H4 (cell line): ENCODE results near the gene PNPLA7. TPM values are rescaled to one million over a fixed set of nuclear protein-coding genes. Genes with fewer than 3 reads are reported as not detected.
"Not testable (repeated sequence)": the region's sequence is repeated elsewhere in the genome, so short reads cannot be mapped to it uniquely, and the experiment has no call there.

ENCODE experiments used
- DNase-seq: peaks from one replicate; pipeline ENCODE4 v3.0.0-alpha.2; 2015; ENCODE audit warnings: low spot score
- total RNA-seq: library from RNA; depleted of rRNA; stranded (reverse); fragments of >200 nt; shearing (Covaris generic); gene quantifications from 2 replicates; pipeline ENCODE4 v1.2.3, GENCODE V29; 2014

The PNPLA7 gene
- total RNA-seq, 1 experiment from 2014 or later, result not detected

DNA sequence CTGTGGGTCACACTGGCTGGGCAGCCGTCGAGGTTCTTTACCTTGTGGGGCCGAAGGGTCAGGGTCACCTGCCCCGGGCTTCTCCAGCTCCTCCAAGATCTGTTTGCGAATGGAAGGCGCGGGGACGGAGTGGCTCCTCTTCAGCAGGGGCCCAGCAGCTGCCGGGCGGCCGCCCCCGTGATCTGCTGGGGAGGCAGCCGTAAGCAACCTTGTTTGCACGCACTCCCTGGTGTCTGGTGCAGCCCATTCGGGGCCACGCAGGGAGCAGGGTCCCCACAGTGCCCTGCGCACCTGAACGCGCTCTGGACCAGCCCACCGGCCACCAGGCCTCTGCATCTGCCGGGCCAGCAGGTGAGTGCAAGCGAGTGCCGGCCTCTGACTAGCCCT lies 34.9 kb downstream of the PNPLA7 start:
- DNase-seq, result no peak

DNA sequence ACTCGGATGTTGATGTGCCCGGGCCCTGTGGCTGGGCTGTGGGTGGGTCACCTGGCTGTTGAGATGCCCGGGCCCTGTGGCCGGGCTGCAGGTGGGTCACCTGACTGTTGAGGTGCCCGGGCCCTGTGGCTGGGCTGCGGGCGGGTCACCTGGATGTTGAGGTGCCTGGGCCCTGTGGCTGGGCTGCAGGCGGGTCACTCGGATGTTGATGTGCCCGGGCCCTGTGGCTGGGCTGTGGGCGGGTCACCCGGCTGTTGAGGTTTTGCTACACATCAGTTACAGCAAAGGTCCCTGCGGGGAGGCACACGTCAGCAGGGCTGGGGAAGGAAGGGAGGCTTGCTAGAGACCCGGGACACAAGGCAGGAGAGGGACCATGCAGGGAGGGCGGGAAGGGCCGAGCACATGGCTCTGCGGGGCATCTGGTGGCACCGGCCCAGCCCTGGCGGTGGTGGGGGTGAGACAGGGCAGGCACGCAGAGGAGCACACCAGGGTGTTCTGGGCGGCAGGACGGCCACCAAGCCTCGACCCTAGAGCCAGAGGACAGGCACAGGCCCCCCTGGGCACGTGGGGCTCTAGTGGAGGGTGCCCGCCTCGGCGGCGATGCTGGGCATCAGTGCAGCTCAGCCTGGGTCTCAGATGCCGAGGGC lies 35.4 kb downstream of the PNPLA7 start:
- no peak for DNase-seq

DNA sequence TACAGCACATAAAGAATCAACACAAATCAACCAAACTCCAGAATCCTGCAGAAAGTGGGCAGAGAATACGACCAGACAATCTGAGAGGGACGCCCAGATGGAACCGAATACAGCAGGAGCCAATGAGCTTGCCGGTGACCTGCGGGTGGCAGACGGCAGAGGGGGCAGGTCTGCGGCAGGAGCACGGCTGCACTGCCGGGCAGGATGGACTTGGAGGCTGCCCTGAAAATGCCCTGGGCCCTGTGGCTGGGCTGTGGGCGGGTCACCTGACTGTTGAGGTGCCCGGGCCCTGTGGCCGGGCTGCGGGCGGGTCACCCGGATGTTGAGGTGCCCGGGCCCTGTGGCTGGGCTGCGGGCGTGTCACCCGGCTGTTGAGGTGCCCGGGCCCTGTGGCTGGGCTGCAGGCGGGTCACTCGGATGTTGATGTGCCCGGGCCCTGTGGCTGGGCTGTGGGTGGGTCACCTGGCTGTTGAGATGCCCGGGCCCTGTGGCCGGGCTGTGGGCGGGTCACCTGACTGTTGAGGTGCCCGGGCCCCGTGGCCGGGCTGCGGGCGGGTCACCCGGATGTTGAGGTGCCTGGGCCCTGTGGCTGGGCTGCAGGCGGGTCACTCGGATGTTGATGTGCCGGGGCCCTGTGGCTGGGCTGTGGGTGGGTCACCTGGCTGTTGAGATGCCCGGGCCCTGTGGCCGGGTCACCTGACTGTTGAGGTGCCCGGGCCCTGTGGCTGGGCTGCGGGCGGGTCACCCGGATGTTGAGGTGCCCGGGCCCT lies 36.2 kb downstream of the PNPLA7 start:
- DNase-seq, result peak; percentile 72

DNA sequence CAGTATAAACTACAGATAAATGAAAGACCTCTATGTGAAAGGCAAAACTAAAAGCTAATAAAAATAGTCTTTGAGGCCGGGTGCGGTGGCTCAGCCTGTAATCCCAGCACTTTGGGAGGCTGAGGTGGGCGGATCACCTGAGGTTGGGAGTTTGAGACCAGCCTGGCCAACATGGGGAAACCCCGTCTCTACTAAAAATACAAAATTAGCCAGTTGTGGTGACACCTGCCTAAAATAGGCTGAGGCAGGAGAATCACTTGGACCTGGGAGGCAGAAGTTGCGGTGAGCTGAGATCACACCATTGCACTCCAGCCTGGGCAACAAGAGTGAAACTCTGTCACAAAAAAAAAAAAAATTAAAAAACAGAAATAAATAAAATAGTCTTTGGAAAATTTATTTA lies 37.1 kb downstream of the PNPLA7 start:
- not testable (repeated sequence) for DNase-seq

DNA sequence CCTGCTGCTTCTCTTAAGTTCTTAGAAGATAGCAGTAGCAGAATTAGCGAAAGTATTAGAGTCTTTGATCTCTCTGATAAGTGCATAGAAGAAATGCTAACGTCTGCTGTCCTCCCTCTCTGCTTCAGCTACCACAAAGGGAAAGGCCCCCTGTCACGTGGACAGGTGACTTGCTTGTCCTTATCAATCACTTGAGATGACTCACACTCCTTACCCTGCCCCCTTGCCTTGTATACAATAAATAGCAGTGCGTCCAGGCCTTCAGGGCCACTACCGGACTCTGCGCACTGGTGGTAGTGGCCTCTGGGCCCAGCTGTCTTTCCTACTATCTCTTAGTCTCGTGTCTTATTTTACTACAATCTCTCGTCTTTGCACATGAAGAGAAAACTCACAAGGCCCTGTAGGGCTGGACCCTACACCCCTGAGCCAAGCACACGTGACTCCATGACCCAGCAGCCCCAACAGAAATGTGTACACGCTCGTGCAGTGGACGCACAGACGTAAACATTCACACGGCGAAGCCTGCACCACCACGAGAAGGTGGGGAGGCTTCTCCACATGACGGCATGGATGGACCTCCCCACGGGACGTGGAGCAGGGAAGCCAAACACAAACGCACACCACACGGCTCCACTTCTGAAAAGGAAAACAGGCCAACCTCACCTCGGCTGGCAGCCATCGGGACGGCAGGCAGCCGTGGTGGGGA lies 38.3 kb downstream of the PNPLA7 start:
- DNase-seq, result no peak

DNA sequence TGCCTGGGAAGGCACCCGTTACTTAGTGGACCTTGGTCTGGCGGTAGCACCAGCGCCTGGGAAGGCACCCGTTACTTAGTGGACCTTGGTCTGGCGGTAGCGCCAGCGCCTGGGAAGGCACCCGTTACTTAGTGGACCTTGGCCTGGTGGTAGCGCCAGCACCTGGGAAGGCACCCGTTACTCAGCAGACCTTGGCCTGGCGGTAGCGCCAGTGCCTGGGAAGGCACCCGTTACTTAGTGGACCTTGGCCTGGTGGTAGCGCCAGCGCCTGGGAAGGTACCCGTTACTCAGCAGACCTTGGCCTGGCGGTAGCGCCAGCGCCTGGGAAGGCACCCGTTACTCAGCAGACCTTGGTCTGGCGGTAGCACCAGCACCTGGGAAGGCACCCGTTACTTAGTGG lies 39.1 kb downstream of the PNPLA7 start:
- DNase-seq, result not testable (repeated sequence)

DNA sequence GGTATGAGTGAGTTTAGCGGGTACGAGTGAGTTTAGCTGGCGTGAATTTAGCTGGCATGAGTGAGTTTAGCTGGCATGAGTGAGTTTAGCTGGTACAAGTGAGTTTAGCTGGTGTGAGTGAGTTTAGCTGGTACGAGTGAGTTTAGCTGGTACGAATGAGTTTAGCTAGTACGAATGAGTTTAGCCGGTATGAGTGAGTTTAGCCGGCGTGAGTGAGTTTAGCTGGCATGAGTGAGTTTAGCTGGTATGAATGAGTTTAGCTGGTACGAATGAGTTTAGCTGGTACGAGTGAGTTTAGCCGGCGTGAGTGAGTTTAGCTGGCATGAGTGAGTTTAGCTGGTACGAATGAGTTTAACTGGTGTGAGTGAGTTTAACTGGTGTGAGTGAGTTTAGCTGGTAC lies 41.0 kb downstream of the PNPLA7 start:
- no peak for DNase-seq

GRCh38 chr9:137506702-137507171 lies 43.5 kb downstream of the PNPLA7 start:
- peak; percentile 76 for DNase-seq

DNA sequence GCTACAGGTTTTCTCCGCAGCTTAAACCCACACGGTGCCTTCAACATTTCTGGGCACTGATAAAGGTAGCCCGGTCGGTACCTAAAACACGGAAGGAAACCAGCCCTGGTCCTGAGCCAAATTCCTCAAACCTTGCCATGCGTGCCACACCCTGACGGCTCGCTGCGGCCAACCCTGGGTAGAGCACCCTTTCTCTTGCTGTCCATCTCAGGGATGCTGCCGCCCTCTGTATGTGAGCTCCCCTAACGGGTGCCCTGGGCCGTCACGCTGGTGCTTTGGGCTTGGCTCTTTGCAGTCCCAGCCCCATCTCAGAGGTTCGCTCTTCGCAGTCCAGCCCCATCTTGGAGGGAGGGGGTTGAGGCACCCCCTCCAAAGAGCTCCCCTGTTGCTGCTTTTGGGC lies 43.9 kb downstream of the PNPLA7 start:
- no peak for DNase-seq

DNA sequence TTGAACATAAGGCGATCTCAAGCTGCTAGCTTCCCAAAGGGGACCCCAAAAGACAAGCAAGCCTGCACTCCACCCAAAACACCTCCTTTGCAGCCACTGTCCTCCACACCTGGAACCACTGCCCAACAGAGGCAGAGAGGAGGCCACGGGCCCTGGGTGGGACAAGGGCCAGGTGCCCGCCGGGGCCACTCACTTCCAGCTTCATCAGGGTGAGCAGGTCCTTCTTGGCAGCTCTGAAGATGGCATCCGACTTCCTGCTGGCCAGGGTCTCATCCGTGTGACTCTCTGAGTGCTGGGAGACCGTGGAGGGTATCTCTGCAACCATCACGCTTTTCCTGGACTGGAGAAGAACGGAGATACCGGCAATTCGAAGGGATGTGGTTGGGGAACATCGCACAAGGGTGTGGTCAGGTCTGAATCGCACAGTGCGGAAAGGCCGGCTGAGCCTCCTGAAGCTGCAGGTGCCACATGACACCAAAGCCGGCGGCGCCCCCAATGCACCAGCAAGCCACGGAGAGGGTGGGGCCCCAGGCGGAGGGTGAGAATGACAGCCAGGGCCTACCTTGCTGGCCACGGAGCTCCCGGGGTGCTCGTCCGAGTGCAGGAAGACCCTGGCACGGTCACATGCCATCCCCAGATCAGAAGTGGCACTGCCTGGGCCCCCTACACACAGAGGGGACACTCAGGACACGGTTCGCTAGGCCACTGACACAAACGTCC lies 44.6 kb downstream of the PNPLA7 start:
- DNase-seq, result no peak

DNA sequence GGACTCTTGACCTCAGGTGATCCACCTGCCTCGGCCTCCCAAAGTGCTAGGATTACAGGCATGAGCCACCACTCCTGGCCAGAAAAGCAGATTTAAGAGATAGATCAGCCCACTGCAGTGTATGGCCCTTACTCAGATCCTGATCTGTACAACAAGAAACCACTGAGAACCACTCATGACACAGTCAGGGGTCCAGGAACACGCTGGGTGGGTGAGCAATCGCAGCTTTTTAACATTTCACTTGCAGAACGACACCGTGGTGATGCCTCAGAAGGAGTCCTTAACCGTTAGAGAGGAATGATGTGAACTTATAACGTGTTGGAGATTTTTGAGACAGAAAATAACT lies 45.8 kb downstream of the PNPLA7 start:
- no peak for DNase-seq

- no peak for DNase-seq
Observed at GRCh38 chr9:137502008-137502911, 47.9 kb downstream of the PNPLA7 start.

GRCh38 chr9:137501457-137501856 lies 48.7 kb downstream of the PNPLA7 start:
- no peak for DNase-seq

DNA sequence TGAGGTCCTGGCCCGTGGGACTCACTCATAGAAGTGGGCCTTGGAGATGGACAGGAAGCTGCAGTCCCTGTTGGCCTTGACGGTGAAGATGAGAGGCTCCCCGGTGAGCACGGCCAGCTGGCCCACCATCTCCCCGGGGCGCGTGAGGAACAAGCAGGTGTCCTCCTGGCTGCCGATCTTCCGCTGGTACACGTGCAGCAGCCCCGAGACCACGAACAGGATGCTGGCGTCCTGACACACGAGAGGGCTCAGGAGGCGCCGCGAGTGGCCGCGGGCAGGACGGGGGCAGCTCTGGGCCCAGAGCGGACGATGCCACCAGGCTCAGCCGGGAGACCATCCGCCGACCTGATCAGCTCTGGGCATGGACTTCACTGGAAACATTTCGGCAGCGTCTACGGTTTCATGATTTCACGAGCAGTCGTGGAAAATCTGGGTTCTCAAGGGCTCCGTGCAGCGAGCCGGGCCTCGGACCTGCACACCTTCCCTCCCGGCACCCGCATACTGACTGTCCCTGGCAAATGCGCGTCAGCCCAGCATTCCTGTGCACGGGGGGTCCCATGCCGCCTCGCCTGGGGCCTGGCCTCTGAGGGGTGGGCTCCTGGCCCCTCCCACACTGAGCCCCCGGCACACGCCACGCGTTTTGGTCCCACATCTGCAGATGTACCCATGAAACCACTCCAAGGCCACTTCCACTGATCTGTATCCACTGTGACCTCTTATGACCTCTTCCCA lies 49.4 kb downstream of the PNPLA7 start:
- DNase-seq, result no peak

DNA sequence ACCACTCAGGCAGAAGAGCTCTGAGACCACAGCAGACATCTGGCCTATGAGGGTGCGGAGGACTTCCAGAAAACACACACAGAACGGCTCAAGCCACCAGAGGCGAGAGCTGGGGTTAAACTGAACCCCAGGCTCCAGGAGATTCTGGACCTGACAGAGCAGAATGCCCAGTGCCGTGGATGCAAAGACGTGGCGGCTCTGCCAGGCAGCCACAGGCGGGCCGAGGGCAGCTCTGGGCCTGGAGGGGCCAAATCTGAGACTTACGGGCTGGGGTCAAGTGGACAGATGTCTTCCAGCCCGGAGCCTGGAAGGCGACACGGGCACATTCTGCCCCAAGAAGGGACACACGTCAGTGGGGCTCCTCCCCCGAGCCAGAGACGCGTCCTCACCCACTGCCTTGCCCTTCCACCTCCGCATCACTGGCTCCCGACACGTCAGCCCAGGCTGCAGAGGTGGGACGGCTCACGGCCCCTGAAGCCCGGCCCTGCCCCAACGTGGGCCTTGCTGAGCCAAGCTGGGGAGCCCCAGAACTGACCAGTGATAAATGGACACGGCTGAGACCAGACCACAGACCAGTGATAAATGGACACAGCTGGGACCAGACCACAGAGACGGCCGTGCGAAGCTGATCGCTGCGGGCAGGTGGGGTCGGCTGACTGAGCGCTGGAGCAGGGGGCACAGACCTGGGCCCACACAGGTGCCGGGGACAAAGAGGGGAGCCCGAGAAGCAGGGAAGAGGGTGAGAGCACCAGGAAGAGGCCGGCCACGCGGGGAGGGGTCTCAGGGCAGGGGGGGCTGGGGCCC lies 50.1 kb downstream of the PNPLA7 start:
- DNase-seq, result no peak

GRCh38 chr9:137499416-137499815 lies 50.8 kb downstream of the PNPLA7 start:
- no peak for DNase-seq

DNA sequence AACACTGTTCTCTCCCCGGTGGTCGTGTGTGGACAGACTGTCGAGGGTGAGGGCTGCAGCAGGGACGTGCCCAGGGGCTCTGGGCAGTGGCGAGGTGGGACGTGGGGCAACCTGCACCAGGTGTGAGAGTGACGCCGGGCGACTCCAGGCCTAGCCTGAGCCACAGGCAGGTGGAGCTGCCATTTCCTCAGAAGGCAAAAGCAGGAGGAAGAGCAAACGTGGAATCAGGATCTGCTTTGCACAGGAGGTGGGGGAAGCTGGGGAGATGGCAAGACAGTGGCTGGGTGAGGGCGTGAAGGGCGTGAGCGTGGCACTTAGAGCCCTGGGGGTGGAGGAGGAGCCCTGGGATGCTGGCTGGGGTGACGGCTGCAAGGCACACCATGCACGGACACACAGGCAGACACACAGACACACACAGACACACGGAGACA lies 51.5 kb downstream of the PNPLA7 start:
- no peak for DNase-seq

- DNase-seq, result no peak
Observed at GRCh38 chr9:137497921-137498719, 52.1 kb downstream of the PNPLA7 start.
